GM21367 (cell line): ENCODE measurements around the gene ZEB2.

ENCODE experiments used
- ATAC-seq: cut with Tn5 transposase; IDR thresholded peaks from one replicate; pipeline ENCODE4 v1.9.1; 2021; ENCODE audit not compliant: unreplicated experiment

Gene ZEB2

GRCh38 chr2:144519934-144520731 is at the start of gene ZEB2:
Gene ZEB2 (minus strand): TSS chr2:144520119. CDS start chr2:144517350, 2,769 bp downstream.
- ATAC-seq = no peak

GRCh38 chr2:144567745-144568144 is 47.8 kb upstream of the ZEB2 start:
- no peak for ATAC-seq

- ATAC-seq = no peak
Measured at GRCh38 chr2:144566448-144566847, 46.5 kb upstream of the ZEB2 start.

- ATAC-seq = no peak
Measured at GRCh38 chr2:144560251-144560650, 40.3 kb upstream of the ZEB2 start.

DNA sequence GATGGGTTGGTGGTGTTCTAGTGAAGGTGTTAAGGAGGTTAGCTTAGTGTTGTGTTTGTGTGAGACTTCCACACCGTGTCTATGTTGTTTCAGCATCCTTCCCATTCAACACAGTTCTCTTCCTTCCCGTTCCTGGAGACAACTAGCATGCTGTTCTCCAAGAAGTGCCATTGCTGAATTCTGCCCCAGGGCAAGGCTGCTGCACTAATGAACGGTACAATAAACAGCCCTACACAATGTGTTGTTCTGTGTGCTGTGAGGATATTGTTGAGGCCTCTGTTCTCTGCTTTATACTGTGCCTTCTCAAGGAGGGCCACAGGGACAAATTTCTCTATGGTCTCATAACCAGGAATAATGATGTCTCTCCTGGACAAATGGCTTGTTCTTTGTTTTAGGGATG is 39.8 kb upstream of the ZEB2 start:
- no peak for ATAC-seq

GRCh38 chr2:144559242-144559641 is 39.3 kb upstream of the ZEB2 start:
- no peak for ATAC-seq

DNA sequence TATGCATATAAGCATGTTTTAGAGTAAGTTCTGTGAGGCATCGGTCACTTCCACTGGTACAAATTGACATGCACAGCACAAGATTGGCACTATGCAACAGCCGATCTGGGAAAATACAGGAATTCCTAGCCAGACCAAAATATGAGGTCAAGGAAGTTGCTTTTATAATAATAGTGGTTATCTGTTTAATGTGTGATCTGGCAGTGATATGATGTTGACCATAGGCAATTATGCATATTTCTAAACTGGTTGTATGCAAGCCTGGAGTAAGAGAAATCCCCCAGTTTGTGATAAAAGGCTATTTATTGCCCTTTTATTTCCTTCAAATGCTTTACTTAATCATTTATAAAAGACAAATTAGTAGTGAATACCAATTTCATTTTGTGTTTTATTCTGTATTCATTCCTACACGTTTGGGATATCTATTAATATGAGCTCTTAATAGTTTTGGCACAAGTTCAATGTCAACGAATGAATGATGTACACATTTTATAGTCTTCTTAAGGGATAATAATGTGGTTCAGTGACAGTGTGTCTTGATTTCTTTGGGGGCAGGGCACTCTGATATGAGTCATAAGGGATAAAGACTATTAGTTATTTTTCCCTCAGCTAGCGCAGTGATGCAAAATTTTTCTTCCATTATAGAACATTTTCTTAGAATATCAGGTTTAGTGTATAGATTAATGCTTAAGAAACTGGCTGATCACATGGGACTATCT is 34.7 kb upstream of the ZEB2 start:
- ATAC-seq = no peak

- ATAC-seq = no peak
Measured at GRCh38 chr2:144553379-144553778, 33.5 kb upstream of the ZEB2 start.

- no peak for ATAC-seq
Measured at GRCh38 chr2:144552821-144553220, 32.9 kb upstream of the ZEB2 start.

DNA sequence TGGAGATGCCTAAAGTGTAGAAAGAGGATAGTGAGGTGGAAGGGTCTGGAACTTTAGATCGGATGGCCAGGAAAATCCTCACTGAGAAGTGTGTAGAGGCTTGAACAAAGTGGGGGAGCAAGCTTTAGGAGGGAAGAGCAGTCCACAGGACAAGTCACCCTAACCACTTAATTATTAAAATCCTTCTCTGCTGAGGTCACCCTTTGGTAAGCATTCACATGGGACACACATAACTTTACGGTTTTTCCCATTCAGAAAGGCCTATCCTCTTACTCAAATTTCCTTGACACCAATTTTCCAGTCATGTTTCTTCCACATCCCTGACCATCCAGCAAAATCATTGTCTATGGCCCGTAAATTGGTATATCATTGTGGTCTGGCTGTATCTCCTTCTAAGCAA is 31.0 kb upstream of the ZEB2 start:
- ATAC-seq = no peak

DNA sequence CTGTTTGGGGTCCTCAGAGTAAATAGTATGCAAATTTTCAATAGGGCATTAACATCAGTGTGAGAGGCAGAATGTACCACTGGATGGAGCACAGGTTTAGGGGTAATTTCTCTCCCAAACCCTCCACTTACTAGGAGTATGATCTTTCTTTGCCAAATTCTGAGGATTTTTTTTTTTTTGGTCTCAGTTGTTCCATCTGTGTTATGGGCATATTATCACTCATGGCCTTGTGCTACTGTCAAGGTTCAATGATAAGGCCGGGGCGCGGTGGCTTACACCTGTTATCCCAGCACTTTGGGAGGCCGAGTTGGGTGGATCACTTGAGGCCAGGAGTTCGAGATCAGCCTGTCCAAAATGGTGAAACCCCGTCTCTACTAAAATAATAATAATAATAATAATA is 30.2 kb upstream of the ZEB2 start:
- ATAC-seq = no peak

DNA sequence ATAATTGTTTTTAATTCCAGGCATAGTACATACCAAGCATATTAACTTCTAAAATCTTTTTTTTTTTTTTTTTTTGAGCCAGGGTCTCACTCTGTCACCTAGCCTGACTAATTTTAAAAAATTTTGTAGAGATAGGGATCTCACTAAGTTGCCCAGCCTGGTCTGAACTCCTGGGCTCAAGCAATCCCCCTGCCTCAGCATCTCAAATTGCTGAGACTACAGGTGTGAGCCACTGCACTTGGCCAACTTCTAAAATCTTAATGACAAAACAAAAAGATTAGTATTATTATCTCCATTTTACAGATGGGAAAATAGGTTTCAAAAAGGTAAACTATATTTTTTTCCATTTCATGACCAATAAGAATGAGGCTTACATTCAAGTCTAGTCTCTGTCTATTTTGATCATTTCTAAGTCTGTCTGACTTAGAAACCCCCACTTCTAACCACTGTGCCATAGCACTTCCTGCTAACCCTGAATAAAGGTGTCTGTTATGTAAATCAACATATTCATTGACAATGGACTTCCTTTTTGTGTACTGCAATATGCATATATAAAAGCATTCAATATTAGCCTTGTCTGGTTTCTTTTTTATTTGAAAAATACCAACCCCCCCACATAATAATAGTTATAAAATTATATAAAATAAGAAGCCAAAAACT is 28.7 kb upstream of the ZEB2 start:
- ATAC-seq = peak; percentile 57

DNA sequence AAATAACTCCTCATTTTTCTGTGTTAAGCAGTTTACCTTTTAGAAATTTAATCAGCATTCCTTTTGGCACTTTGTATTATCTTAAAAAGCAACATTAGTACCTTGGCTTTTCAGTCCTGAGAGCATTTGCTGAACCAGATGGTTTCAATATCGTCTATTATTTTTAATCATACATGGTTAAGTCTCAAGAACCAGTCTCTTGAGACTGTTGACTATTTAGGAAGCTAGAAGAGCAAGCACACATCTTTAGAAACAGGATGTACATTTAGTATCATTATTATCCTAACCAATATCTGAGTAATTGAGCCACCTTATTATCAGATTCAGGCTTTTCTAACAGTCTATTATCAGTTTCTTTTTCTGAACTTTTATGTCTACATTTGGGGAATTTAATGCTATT is 28.2 kb upstream of the ZEB2 start:
- no peak for ATAC-seq

DNA sequence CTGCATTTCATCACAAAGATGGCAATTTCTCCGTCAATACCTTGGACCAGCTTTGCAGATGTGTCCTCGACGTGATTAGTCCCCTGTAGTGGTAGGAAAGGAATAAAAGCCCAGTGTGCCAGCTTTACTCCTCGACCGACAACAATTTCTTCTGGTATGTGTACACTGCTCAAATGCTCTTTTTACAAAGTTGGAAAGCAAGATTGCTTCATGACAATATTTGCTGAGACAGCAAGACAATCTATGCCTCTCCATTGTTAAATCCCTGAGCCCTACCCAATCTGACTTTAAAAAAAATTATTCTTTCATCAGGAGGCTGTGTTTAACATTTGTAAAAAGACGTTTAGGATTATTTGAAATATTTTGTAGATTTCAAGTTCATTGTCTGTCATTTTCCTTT is 27.6 kb upstream of the ZEB2 start:
- ATAC-seq = no peak

GRCh38 chr2:144546933-144547332 is 27.0 kb upstream of the ZEB2 start:
- ATAC-seq = no peak

DNA sequence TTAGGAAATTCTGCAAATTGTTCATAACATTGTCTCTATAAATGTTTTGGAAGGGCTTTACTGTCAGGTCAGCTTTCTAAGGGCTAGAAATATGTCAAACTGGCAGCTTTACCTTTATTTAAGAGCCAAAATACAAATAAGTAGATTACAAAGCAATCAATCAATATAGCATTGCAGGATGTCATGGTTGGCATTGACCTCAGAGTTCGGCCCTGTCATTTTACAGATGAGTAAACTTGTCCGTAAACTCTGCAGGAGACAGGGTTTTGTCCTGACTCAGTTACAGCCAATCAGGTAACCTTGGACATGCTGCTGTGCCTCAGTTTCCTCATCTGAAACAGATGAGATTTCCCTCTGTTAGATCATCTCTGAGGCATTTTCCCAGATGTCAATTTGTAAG is 25.9 kb upstream of the ZEB2 start:
- no peak for ATAC-seq

- ATAC-seq = no peak
Measured at GRCh38 chr2:144544053-144544452, 24.1 kb upstream of the ZEB2 start.

- ATAC-seq = no peak
Measured at GRCh38 chr2:144541396-144541795, 21.5 kb upstream of the ZEB2 start.

GRCh38 chr2:144539289-144539782 is 19.4 kb upstream of the ZEB2 start:
- no peak for ATAC-seq

- no peak for ATAC-seq
Measured at GRCh38 chr2:144535300-144535699, 15.4 kb upstream of the ZEB2 start.

- no peak for ATAC-seq
Measured at GRCh38 chr2:144533221-144533620, 13.3 kb upstream of the ZEB2 start.

DNA sequence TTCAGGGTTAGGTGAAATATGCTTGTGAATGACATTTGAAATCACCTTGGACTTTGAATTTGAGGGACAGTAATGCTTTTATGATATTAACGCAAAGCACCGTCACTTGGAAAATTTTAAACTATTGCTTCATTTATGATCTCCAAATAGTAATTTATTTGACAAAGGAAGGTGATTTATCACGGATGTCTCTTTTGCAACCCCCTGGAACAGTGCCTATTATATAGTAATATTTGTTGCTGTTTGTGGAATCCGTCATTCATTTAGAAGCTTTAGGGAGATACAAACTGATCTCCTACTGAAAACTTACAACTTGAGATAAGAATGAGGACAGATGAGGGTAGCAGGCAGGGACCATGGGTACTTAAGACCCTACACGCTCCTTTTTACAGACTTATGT is 10.7 kb upstream of the ZEB2 start:
- no peak for ATAC-seq
